Peyer's patch (tissue), 4 donors: ENCODE results near the gene LYRM1.

Experiments
- CTCF ChIP-seq, 6 experiments: fragments of 450-650 bp in 4 of 6; fragments of 200-600 bp in 2 of 6; sonication (generic) in 1 of 6; IDR thresholded peaks; one replicate each; pipeline ENCODE4 v1.5.1; 2017 to 2019; ENCODE audit warnings: antibody characterized with exemption in 6 of 6, mild to moderate bottlenecking in 3 of 6, moderate library complexity in 1 of 6
- POLR2A ChIP-seq, 2 donors: fragments of 450-650 bp; IDR thresholded peaks; one replicate each; pipeline ENCODE4 v1.5.1; 2017; ENCODE audit warnings: antibody characterized with exemption in 2 of 2, mild to moderate bottlenecking in 2 of 2, moderate library complexity in 2 of 2

- TF ChIP-seq CTCF (IDR thresholded peaks at IDR 0.05) (no peak), POLR2A (IDR thresholded peaks at IDR 0.05) (no peak)
Observed at GRCh38 chr16:20911361-20911760, 10.8 kb downstream of the LYRM1 start.
